COR-L47 (cell line): ENCODE measurements around the gene TXNDC8.
A peak's percentile ranks its signal among the peaks of the same experiment; 100 is the strongest.

Source experiments
- DNase-seq: peaks from one replicate; lab custom pipeline; 2025; lab: John Stamatoyannopoulos, UW

Gene TXNDC8

DNA sequence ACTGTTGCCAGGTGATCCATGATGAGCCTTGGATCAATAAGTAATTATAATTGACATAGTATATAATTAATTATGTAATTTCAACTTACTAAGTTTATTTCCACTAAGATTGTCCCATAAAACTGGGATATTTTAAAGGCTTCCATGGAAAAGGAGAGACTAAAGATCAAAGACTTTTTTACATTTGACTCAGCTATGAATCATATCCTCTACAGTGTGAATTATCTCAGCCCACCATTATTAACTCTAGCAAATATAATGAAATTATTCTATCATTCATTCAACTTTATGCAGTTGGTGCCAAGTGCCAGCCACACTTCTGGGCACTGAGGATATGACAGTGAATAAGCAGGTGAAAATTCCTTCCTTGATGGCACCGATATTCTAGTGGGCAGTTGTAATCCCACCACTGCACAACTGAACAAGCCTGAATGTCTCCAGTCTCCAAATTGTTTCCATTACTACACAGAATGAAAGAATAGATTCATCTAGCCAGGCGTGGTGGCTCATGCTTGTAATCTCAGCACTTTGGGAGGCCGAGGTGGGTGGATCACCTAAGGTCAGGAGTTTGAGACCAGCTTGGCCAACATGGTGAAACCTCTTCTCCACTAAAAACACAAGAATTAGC is 59.5 kb downstream of the TXNDC8 start:
- no peak for DNase-seq

DNA sequence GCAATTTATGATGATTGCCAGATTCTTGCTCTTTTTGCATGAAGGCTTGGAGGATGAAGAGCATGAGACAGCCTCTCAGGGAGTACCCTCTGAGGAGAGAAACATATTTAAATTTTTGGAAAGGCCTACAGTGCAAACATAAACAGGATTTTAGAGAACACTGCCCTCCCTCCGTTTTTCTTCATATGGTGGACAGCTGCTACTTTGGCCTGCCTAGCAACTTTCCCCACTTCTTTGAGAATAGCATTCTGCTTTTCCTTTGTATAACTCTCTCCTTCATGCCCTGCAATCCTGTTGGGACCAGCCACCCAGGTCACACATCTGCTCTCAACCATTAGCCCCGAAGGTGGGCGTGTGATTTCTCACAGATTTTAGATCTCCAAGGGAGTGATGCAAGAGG is 60.9 kb downstream of the TXNDC8 start:
- DNase-seq: no peak

DNA sequence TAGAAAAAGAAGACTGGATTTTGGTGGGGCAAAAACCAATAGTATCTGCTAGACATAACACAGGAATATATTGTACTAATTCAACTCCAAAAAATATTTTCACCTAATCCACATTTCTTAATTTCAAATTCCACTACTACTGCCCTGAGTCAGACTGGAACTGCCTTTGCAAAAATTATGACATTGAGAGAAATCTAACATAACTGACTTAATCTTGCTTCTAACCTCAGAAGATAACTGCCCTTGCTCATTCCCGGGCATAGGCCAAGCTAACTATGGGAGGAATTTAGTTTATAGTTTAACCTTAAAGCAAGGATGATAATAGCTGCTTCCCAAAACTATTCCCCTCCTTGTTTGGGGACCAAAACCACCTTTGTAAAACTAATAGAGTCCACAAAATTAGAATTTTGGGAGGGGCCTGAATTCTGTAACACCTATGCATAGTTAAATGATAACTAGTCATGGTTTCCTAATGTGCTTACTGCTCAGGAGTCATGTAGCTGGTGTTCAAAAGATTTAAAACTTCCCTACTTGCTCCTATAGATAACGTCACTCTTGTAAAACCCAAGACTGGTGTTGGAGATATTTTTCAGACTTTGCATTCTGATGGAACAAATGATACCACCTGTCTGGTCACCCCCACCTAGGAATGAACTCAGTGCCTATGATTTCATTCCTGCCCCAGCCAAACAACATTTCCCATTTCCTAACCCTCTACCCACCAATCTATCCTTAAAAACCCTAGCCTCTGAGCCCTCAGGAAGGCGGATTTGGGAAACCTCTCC is 67.3 kb downstream of the TXNDC8 start:
- DNase-seq: no peak

DNA sequence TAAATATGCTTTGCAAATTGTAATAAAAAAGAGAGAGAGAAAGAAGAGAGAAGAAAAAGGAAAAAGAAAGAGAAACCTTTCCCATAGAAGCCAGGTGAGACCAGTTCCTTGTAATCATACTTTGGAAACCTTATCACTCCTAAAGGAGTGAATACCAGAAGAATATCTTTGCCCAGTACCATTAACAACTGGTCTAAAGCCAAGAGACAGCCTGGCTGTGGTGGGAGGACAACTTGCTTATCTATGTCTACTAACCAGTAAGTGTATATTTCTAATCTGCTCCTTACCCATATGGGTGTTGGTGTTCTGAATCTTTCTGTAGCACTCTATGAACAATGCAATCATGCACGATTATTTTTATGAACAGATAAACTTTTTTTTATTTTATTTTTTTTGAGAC is 70.9 kb downstream of the TXNDC8 start:
- no peak for DNase-seq

DNA sequence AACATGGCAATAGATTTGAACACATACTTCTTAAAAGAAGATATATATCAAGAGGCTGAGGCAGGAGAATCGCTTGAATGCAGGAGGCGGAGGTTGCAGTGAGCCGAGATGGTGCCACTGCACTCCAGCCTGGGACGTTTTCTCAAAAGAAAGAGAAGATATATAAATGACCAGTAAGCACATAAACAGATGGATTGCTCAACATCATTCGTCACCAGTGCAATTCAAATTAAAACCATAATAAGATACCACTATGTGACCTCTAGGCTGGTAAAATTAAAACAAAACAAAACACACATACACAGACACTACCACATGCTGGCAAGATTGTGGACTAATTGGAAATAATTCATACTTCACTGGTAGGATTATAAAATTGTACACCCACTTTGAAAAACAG is 76.0 kb downstream of the TXNDC8 start:
- DNase-seq: no peak

DNA sequence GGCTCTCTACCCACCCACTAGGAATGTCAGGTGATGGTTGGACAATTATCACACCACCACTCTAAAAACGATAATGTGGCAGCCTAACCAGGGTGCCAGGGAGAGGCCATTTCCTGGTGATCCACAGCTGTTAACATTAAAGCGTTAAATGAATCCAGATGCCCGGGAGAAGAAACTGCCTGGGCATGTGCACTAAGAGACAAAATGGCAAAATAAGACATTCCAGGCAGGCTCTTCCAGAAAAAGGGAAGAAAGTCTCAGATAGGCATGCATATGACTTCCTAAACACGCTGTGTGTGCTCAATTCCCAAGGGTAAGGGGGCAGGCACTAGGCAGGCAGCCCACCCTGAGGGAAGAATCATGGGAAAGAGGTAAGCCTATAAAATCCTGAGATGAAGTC is 76.8 kb downstream of the TXNDC8 start:
- DNase-seq: no peak

DNA sequence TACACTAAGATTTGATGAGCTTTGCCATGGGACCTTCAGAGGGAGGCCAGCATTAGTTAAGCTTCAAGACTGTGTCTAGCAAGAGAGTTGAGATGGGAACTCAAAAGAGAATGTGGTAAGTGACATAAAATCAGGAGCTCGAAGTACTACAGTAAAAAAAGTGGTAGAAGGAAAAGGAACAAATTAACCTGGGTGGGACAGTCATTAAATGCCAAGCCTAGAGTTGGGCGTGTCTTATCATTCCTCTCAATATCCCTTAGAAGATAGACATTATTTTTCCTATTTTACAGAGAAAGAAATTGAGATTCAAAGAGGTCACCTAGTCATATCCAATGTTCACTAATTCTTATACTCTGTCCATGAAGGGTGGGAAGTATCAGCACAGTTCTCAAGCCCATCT is 78.1 kb downstream of the TXNDC8 start:
- DNase-seq: no peak

DNA sequence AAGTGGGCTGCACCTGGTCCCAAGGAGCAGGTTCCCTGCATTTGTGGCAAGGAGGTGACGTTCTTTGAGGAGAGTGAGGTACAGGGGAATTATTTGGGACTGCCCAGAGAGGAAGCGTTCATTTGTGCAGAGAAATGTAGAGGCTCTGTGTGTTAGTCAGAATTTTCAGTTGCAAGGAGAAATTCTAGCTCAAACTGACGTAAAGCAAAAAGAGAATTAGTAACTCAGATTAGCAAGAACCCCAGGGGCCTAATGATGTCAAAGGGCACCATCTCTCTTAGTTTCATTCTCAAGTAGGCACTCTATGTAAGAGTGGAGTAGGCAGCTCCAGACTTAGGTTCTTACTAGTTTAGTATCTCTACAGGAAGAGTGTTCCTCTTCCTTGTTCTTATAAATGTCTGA is 79.0 kb downstream of the TXNDC8 start:
- no peak for DNase-seq

DNA sequence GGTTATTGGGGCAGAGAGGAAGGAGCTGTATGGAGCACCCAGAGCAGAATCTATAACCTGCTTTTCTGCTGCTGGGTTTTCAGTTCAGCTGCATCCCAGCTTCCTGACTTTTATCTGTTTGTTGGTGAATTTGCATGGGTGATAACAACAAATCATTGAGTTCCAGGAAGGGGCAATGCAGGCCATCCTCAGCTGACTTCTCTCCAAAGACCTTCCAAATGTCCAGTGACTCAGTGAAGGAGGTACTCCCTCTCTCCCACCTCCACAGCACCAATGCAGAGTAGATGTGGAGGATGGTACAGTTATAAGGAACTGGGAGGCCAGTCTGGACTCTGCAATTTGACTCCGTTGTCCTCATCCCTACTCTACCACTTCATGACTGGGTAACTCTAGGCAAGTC is 79.7 kb downstream of the TXNDC8 start:
- DNase-seq: no peak

DNA sequence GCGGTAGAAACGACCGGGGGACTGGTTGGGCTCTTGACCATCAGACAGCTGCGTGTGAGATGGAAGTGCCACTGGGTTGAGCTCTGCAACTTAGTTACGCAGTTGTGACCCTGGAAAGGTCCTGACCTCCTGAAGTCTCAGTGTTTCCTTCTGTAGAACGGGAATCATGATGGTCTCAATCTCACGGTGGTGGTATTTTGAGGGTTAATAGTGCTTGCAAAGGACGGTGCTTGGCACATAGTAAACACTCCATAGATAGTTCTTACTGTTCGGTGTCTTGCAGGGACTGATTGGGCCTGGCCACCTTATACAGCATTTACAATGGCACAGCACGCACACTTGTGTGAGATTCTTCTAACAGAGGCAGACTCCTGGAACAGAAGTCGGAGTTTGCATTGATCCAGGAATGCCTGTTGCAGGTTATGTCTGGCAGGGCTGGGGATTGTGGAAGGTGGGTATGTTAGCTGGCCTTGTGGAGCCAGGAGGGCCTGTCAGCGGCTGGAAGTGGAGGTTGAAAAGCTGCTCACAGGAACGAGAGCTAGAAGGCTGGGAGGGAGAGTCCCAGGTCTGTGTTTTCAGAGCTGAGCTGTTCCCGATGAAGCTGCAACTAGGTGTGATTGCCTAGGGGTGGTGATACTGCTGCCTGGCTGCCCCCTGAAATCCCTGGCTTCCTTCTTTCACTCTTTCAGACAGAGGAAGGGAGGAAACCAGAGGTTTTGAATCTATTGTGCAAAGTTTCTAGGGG is 80.4 kb downstream of the TXNDC8 start:
- DNase-seq: no peak

DNA sequence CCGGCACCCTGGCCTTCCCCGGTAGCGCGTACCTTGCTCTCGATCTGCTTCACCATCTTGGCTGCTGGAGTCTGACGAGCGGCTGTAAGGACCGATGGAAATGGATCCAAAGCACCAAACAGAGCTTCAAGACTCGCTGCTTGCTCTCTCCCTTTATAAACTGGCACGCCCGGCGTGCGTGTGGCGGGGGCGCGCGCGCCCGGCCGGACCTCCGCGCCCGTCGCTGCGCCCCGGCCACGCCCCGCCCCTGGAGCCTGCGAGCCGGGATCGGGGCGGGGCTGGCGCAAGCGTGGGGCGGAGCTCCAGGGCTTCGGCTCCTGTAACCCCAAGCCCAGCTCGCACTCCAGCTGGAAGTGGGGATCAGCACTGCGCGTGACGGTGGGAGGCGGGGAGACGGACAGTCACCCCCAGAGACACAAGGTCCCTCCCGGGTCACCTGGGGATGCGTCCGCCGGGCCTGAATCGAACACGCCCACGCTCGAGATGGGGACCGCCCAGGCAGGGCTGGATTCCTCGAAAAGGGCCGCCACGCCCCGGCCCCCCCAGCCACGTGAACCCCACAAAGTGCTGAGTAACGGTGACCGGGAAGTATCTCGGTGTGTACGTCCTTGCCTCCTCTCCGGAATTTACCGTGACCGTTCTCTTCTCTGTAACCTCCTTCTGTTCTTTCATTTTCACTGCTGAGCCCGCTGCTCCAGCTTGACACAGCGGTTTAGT is 81.1 kb downstream of the TXNDC8 start, which contains the start of gene TXN:
TXN (minus strand) TSS at position 128 of the 717 bp plus-strand sequence; CDS start at position 56, 72 bp downstream.
- DNase-seq: peak; percentile 78

DNA sequence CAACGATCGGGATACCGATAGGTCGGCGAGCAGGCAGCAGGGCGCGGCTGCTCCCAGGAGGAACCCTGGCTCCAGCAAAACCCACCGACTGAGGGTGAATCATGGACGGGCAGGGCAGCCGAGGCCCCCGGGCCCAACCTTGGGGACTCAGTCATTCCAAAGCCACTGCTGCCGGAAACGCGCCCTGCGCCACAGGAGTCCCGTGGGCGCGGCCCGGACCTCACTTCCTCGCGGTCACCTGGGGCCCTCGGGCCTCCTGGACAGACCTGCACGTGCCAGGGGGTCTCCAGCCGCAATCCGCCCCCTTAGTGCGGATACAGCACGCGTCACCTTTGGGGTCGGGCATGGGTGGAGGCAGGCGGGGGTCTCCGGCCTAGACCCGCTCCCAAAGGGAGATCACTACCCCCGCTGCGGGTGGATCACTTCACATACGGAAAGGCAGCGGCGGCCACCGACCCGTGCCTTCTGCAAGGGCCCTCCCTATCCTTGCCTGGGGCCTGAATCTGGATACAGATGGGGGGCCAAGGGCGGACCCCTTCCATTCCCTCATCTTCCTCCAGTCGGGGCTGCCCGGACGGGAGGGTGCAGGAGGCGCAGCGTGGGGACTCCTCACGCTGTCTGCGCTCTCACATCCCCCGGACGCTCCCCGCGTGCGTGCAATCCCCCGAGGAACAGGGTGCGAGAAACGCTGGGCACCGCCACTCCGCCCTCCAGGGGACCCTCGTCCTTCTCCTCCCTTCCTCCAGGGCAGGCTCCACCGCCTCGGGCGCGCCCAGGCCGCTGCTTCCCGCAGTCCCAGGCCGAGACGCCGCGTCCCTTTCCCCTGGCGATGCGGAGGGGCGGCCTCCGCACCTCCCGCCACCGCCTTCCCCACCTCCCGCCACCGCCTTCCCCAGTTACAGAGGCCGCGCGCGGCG is 81.9 kb downstream of the TXNDC8 start:
- DNase-seq: peak; percentile 43

DNA sequence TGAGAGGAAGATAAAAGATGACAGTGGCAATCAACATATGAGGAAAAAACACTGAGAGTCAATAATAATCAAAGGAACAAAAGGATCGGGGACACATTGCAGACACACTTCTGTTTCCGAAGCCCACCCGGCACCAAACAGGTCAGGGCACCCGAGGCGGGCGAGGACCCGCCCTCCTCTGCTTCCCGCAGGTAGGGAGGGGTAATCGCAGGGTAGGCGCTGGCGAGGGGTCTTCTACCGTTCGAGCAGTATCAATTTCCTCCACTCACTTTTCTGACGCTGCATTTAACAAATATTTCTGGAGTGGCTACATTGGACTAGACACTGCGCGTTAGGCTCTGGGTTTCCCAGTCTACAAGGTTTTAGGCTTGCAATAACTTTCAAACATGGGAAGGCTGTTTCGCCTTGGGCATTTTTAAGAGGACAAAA is 82.6 kb downstream of the TXNDC8 start:
- no peak for DNase-seq

DNA sequence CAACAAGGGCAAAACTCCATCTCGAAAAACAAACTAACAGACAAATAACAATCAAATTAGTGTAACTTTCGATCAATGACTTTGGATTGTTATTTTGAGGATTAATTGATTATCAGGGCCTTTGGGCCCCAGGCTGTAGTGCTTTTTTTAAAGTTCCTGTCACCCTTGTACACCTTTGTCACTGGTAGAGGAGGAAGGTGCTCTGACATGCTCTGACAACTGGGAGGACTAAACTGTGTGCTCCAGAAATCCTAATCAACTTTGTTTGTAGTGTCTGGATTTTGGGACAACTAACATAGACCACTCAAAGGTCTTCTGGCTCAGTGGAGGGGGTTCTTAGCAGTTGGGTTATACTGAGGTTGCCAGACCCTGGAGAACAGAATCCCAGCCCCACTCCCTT is 83.2 kb downstream of the TXNDC8 start:
- DNase-seq: no peak
